22Rv1 (cell line): ENCODE data around the gene FHIT.

Experiments used
- ZFX ChIP-seq: fragments of 450-650 bp; IDR thresholded peaks from 2 replicates; pipeline ENCODE4 v1.6.1; 2017; ENCODE audit warnings: antibody characterized with exemption, borderline replicate concordance
- TF ChIP-seq, protein P1 (sequence below): fragments of 450-650 bp; IDR thresholded peaks from 2 replicates; pipeline ENCODE4 v1.5.1; 2017; ENCODE audit warnings: mild to moderate bottlenecking

DNA sequence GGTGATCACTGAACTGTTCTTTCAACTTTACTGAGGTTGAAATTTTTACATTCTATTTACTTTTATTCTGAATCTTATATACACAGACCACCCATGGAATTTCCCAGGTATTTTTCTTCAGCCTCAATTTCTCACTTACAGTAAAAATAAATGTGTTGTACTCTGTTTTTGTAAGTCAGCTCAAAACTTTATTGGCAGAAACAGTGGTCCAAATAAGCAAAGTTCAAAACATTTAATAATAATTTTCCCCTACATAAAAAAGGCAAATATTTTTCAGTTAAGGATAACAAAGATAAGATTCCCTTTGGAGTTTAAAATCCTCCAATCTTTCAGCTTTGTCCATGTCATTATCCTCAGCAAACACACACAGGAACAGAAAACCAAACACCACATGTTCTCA is 738.0 kb downstream of the FHIT start:
- TF ChIP-seq, protein P1, sequence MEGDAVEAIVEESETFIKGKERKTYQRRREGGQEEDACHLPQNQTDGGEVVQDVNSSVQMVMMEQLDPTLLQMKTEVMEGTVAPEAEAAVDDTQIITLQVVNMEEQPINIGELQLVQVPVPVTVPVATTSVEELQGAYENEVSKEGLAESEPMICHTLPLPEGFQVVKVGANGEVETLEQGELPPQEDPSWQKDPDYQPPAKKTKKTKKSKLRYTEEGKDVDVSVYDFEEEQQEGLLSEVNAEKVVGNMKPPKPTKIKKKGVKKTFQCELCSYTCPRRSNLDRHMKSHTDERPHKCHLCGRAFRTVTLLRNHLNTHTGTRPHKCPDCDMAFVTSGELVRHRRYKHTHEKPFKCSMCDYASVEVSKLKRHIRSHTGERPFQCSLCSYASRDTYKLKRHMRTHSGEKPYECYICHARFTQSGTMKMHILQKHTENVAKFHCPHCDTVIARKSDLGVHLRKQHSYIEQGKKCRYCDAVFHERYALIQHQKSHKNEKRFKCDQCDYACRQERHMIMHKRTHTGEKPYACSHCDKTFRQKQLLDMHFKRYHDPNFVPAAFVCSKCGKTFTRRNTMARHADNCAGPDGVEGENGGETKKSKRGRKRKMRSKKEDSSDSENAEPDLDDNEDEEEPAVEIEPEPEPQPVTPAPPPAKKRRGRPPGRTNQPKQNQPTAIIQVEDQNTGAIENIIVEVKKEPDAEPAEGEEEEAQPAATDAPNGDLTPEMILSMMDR = no peak
- TF ChIP-seq ZFX = no peak
